ENCODE measurements around the gene CBFA2T2. TPM values are rescaled to one million over a fixed set of nuclear protein-coding genes. Genes with fewer than 3 reads are reported as not detected.

Gene CBFA2T2
- total and polyA plus RNA-seq, 2 of the 4 experiments (the other 2 are of a cell fraction) = 3.8 to 6.2 TPM

DNA sequence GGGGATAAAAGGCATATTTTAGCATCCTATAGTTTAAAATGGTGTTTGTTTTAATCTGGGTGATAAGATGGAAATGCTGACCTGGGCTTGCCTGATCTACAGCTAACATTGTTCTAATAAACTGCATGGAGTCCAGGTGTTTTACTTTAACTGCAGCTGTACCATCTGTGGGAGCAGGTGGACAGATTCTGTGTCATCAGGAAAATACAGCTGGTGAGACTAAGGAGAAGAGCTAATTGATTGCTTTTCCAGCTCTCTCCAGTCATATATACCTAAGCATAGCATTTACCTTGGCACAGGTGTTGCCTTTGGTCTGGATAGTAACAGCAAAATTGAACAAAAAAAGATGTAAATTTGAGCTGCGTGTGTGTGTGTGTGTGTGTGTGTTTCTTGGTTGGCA lies 31.6 kb downstream of the CBFA2T2 start:
- Histone ChIP-seq H2AK5ac (ENCODE audit: low read depth, low read length) (no peak overlapping the region), H3K27me3 (ENCODE audit: control insufficient read depth, insufficient read depth, low read length) (no peaks in the 10 kb centered on the region), H3K56ac (ENCODE audit: extremely low read depth, insufficient read depth, low read length) (no peak overlapping the region), H3K23ac (ENCODE audit: low read depth, low read length) (no peak overlapping the region), H4K5ac (ENCODE audit: low read depth, low read length) (no peak overlapping the region), H3K79me1 (ENCODE audit: low read depth in 1 of 2, low read length in 2 of 2) (peaks cover 35 to 47% of the 10 kb centered on the region in 2 experiments), H4K91ac (ENCODE audit: insufficient read depth, low read depth, low read length) (no peak overlapping the region), H3K9me3 (ENCODE audit: control insufficient read depth, insufficient read depth, low read length) (no peaks in the 10 kb centered on the region), H3K27ac (ENCODE audit: insufficient read depth, low read length) (no peak overlapping the region), H3K4me2 (ENCODE audit: low read depth, low read length) (no peak overlapping the region), H2AFZ (replicated peaks; ENCODE audit: low read length, poor library complexity) (no peak overlapping the region), H2BK20ac (ENCODE audit: low read depth, low read length) (no peak overlapping the region), H3K36me3 (ENCODE audit: control insufficient read depth, insufficient read depth, low read length) (peaks cover 2% of the 10 kb centered on the region), H3K14ac (replicated peaks; ENCODE audit: low read depth, low read length) (no peak overlapping the region), H3K4me1 (ENCODE audit: control insufficient read depth, insufficient read depth, low read length) (peaks cover 2% of the 10 kb centered on the region; the same call in 1 of the 2 replicates), H3K4me3 (ENCODE audit: insufficient read depth, low read depth, low read length) (no peak overlapping the region), H4K8ac (ENCODE audit: low read depth in 2 of 2, low read length in 2 of 2) (no peak overlapping the region), H2BK5ac (ENCODE audit: low read depth, low read length, poor library complexity, severe bottlenecking) (no peak overlapping the region), H3K4ac (ENCODE audit: low read depth, low read length) (no peak overlapping the region), H4K20me1 (ENCODE audit: insufficient read depth, low read length) (0 out of 2 replicates have a peak, but pooled peaks cover 4% of the 10 kb centered on the region), H2BK120ac (ENCODE audit: low read depth, low read length) (no peak overlapping the region), H3K18ac (ENCODE audit: low read depth, low read length) (no peak overlapping the region), H3K9ac (ENCODE audit: low read depth, low read length) (no peak overlapping the region), H3K9me1 (ENCODE audit: insufficient read depth, low read length) (peaks cover 3% of the 10 kb centered on the region; the same call in 1 of the 2 replicates), H2AK9ac (replicated peaks; ENCODE audit: low read depth, low read length, poor library complexity) (no peak overlapping the region), H2BK15ac (ENCODE audit: low read depth, low read length) (no peak overlapping the region)
- BruUV-seq (replicated peaks) = no TSS peak
- dilution Hi-C loops (cut with HindIII; ENCODE audit: low sequenced_read_pairs, unreplicated experiment) (no loop called here), intact Hi-C loops (cut with micrococcal nuclease) (no loop called here), in situ Hi-C loops (cut with MboI; ENCODE audit: low sequenced_read_pairs) (no loop called here)
- POLR2A ChIA-PET (ENCODE audit: unreplicated experiment) = no interaction called here
- DNase-seq = no peak
- ATAC-seq (ENCODE audit: low read depth) = no peak
- CTCF ChIA-PET = interaction anchor here (0.7 kb wide), 1 partner anchor 13 kb away, joined by 3 read pairs; no protein-coding TSS in a partner anchor
- TF ChIP-seq BHLHE40 (IDR thresholded peaks at IDR 0.05; ENCODE audit: low read depth, low read length) (no peak), MXI1 (IDR thresholded peaks at IDR 0.05; ENCODE audit: borderline replicate concordance, low read depth, low read length) (no peak), MAZ (IDR thresholded peaks at IDR 0.05; ENCODE audit: borderline replicate concordance, low read depth, low read length) (no peak), RFX5 (IDR thresholded peaks at IDR 0.05; ENCODE audit: low read depth, low read length) (no peak), RAD21 (IDR thresholded peaks at IDR 0.05; ENCODE audit: low read length) (no peak), SMC3 (IDR thresholded peaks at IDR 0.05; ENCODE audit: low read depth, low read length) (no peak), FOS (IDR thresholded peaks at IDR 0.05; ENCODE audit: low read depth, low read length) (no peak), RCOR1 (IDR thresholded peaks at IDR 0.05; ENCODE audit: insufficient replicate concordance, low read length) (no peak), NFE2L2 (IDR thresholded peaks at IDR 0.05; ENCODE audit: low read depth, low read length) (no peak), MAFK (IDR thresholded peaks at IDR 0.05; ENCODE audit: low read depth, low read length) (no peak), CHD1 (IDR thresholded peaks at IDR 0.05; ENCODE audit: low read depth, low read length) (no peak), CEBPB (IDR thresholded peaks at IDR 0.05; ENCODE audit: low read depth, low read length) (no peak)
- TF ChIP-seq, protein P1, sequence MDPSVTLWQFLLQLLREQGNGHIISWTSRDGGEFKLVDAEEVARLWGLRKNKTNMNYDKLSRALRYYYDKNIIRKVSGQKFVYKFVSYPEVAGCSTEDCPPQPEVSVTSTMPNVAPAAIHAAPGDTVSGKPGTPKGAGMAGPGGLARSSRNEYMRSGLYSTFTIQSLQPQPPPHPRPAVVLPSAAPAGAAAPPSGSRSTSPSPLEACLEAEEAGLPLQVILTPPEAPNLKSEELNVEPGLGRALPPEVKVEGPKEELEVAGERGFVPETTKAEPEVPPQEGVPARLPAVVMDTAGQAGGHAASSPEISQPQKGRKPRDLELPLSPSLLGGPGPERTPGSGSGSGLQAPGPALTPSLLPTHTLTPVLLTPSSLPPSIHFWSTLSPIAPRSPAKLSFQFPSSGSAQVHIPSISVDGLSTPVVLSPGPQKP (IDR thresholded peaks at IDR 0.05; ENCODE audit: borderline replicate concordance, low read depth, low read length) = no peak
- TF ChIP-seq, protein P2, sequence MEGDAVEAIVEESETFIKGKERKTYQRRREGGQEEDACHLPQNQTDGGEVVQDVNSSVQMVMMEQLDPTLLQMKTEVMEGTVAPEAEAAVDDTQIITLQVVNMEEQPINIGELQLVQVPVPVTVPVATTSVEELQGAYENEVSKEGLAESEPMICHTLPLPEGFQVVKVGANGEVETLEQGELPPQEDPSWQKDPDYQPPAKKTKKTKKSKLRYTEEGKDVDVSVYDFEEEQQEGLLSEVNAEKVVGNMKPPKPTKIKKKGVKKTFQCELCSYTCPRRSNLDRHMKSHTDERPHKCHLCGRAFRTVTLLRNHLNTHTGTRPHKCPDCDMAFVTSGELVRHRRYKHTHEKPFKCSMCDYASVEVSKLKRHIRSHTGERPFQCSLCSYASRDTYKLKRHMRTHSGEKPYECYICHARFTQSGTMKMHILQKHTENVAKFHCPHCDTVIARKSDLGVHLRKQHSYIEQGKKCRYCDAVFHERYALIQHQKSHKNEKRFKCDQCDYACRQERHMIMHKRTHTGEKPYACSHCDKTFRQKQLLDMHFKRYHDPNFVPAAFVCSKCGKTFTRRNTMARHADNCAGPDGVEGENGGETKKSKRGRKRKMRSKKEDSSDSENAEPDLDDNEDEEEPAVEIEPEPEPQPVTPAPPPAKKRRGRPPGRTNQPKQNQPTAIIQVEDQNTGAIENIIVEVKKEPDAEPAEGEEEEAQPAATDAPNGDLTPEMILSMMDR (conservative IDR thresholded peaks at IDR 0.05; ENCODE audit: low read depth, low read length) = no peak
- TF ChIP-seq, protein P3, sequence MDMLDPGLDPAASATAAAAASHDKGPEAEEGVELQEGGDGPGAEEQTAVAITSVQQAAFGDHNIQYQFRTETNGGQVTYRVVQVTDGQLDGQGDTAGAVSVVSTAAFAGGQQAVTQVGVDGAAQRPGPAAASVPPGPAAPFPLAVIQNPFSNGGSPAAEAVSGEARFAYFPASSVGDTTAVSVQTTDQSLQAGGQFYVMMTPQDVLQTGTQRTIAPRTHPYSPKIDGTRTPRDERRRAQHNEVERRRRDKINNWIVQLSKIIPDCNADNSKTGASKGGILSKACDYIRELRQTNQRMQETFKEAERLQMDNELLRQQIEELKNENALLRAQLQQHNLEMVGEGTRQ (IDR thresholded peaks at IDR 0.05; ENCODE audit: low read depth, low read length) = no peak
- no CpG with 5 or more reads among the region's 1 CpG for WGBS, 2 experiments (ENCODE audit: extremely low coverage in 2 of 2, insufficient read length in 1 of 2)

Measured in IMR-90 (cell line).